K562 (cell line): ENCODE data around the gene AKR1A1. TPM values are rescaled to one million over a fixed set of nuclear protein-coding genes. Genes with fewer than 3 reads are reported as not detected.

Experiments
- ATF7 ChIP-seq: fragments of 450-650 bp; IDR thresholded peaks from 2 replicates; pipeline ENCODE4 v1.7.1; 2014; ENCODE audit warnings: mild to moderate bottlenecking, moderate library complexity
- CEBPB ChIP-seq: fragments of 450-650 bp; IDR thresholded peaks from 2 replicates; pipeline ENCODE4 v1.6.1; 2016; ENCODE audit warnings: missing genetic modification characterization, missing compliant biosample characterization
- ESRRB ChIP-seq: fragments of 250-450 bp; sonication (Bioruptor Pico); IDR thresholded peaks from 2 replicates; pipeline ENCODE4 v1.5.0; 2020; ENCODE audit warnings: mild to moderate bottlenecking, moderate library complexity, borderline replicate concordance
- ILF3 ChIP-seq: fragments of 450-650 bp; IDR thresholded peaks from 2 replicates; pipeline ENCODE4 v1.6.1; 2018; ENCODE audit warnings: antibody characterized with exemption, mild to moderate bottlenecking, moderate library complexity, borderline replicate concordance
- NONO ChIP-seq, 2 experiments: fragments of 200-400 bp in 1 of 2; fragments of 450-650 bp in 1 of 2; formaldehyde crosslinking in 1 of 2; IDR thresholded peaks; 2 replicates each; pipeline ENCODE4 v1.6.1; 2017; ENCODE audit warnings: low read depth in 2 of 2, mild to moderate bottlenecking in 2 of 2, moderate library complexity in 2 of 2, low read length in 1 of 2
- NRF1 ChIP-seq, 2 experiments: fragments of 450-650 bp; IDR thresholded peaks in 1 of 2; conservative IDR thresholded peaks in 1 of 2; 2 replicates each; pipeline ENCODE4 v1.6.1; 2014; ENCODE audit warnings: mild to moderate bottlenecking in 2 of 2
- POLR3A ChIP-seq: IDR thresholded peaks from 2 replicates; pipeline ENCODE4 v1.6.1; 2011; ENCODE audit warnings: borderline replicate concordance, mild to moderate bottlenecking, moderate library complexity; ENCODE audit not compliant: insufficient read length, insufficient read depth; ENCODE audit errors: extremely low read depth
- PURB ChIP-seq: sonication (generic); formaldehyde crosslinking; IDR thresholded peaks from 2 replicates; pipeline ENCODE4 v1.9.0; 2021; ENCODE audit warnings: low read depth, mild to moderate bottlenecking, missing genetic modification reagents
- RAD51 ChIP-seq: fragments of 450-650 bp; IDR thresholded peaks from 2 replicates; pipeline ENCODE4 v1.7.1; 2016; ENCODE audit warnings: low read depth, mild to moderate bottlenecking, borderline replicate concordance
- RBM25 ChIP-seq: fragments of 200-400 bp; formaldehyde crosslinking; IDR thresholded peaks from 2 replicates; pipeline ENCODE4 v1.6.1; 2018; ENCODE audit warnings: low read length, low read depth, moderate library complexity; ENCODE audit not compliant: severe bottlenecking
- RFX5 ChIP-seq: IDR thresholded peaks from 2 replicates; pipeline ENCODE4 v1.6.1; 2011; ENCODE audit warnings: low read depth, mild to moderate bottlenecking, improper control_type of control experiment, low read length
- RREB1 ChIP-seq: fragments of 250-450 bp; sonication (Bioruptor Pico); IDR thresholded peaks from 2 replicates; pipeline ENCODE4 v1.4.0; 2020
- SMAD3 ChIP-seq: fragments of 450-650 bp; formaldehyde crosslinking; conservative IDR thresholded peaks from 2 replicates; pipeline ENCODE4 v1.4.0; 2020; ENCODE audit warnings: mild to moderate bottlenecking
- SREBF1 ChIP-seq: fragments of 150-350 bp; IDR thresholded peaks from 2 replicates; pipeline ENCODE4 v1.6.1; 2014; ENCODE audit warnings: antibody characterized with exemption, low read depth, low read length, borderline replicate concordance
- STAT5A ChIP-seq: IDR thresholded peaks from 2 replicates; pipeline ENCODE4 v1.6.1; 2012; ENCODE audit warnings: low read length, inconsistent platforms, borderline replicate concordance
- TFAP4 ChIP-seq: sonication (generic); formaldehyde crosslinking; IDR thresholded peaks from 2 replicates; pipeline ENCODE4 v1.8.0; 2022; ENCODE audit warnings: missing genetic modification reagents, mild to moderate bottlenecking, moderate library complexity, borderline replicate concordance
- THRA ChIP-seq: fragments of 450-650 bp; IDR thresholded peaks from 2 replicates; pipeline ENCODE4 v1.6.1; 2017; ENCODE audit warnings: mild to moderate bottlenecking, moderate library complexity
- ZFP30 ChIP-seq: fragments of 250-450 bp; sonication (Bioruptor Pico); IDR thresholded peaks from 2 replicates; pipeline ENCODE4 v1.8.0; 2022; ENCODE audit warnings: moderate library complexity, mild to moderate bottlenecking, inconsistent platforms, borderline replicate concordance
- ZNF133 ChIP-seq: fragments of 250-450 bp; sonication (Bioruptor Pico); IDR thresholded peaks from 2 replicates; pipeline ENCODE4 v1.4.0; 2020; ENCODE audit warnings: mild to moderate bottlenecking
- ZNF316 ChIP-seq: fragments of 450-650 bp; IDR thresholded peaks from 2 replicates; pipeline ENCODE4 v1.6.1; 2016
- ZNF445 ChIP-seq: fragments of 250-450 bp; sonication (Bioruptor Pico); IDR thresholded peaks from 2 replicates; pipeline ENCODE4 v1.4.0; 2020; ENCODE audit warnings: low read depth, mild to moderate bottlenecking, moderate library complexity
- polyA plus RNA-seq, 8 experiments: library from polyadenylated mRNA; depleted of rRNA in 4 of 8; stranded (reverse) in 5 of 8; unstranded in 3 of 8; fragments of >200 nt; fragmentation: Nextera tagmentation in 2 of 8; fragmentation: Illumina TruSeq in 1 of 8; extraction: Ambion mirVana in 2 of 8; extraction: Trizol in 1 of 8; gene quantifications; 2 replicates each; pipeline versions ENCODE4 v1.2.1 to v1.2.3, GENCODE V29; 2011 to 2014; ENCODE audit warnings: inconsistent platforms in 1 of 8, missing spikeins in 1 of 8
- total RNA-seq, 7 experiments: library from RNA; depleted of rRNA in 6 of 7; stranded (reverse); fragments of >200 nt in 6 of 7; fragmentation: Illumina TruSeq in 2 of 7; extraction: Trizol in 2 of 7; gene quantifications; 2 replicates each; pipeline versions ENCODE4 v1.2.1 to v1.2.3, GENCODE V29; 2011 to 2021; ENCODE audit warnings: low replicate concordance in 1 of 7

AKR1A1 gene
- total and polyA plus RNA-seq, 9 of the 15 experiments (the other 6 are each of a cell fraction or from before 2014, with no cell fraction given) = 68.6 to 211 (median 132) TPM

GRCh38 chr1:45584351-45585109, 33.9 kb downstream of the AKR1A1 start (continued):
- TF ChIP-seq ZNF133 (CRISPR knock-in tag) (no peak), POLR3A (no peak), ESRRB (no peak), PURB (CRISPR knock-in tag) (no peak), RREB1 (CRISPR knock-in tag) (no peak), STAT5A (no peak), RAD51 (no peak), ZNF316 (no peak), CEBPB (tag) (no peak), ILF3 (no peak), SREBF1 (no peak), NONO (IDR thresholded peaks at IDR 0.05; ENCODE audit: low read depth in 2 of 2, low read length in 1 of 2) (peak in 1 of 2 experiments; percentile 79; a peak in 2 of 4 replicates), ZNF445 (CRISPR knock-in tag) (no peak), NRF1 (conservative IDR thresholded peaks at IDR 0.05 in 1 of 2, IDR thresholded peaks at IDR 0.05 in 1 of 2) (peak; percentile 84 to 86), SMAD3 (no peak), RFX5 (peak; percentile 5), THRA (no peak), ZFP30 (CRISPR knock-in tag) (no peak), ATF7 (no peak), TFAP4 (CRISPR knock-in tag) (peak; percentile 52; the same call in 1 of the 2 replicates), RBM25 (no peak)
